ENCODE data around the gene PODNL1. TPM values are rescaled to one million over a fixed set of nuclear protein-coding genes. Genes with fewer than 3 reads are reported as not detected.

The PODNL1 gene
- total and polyA plus RNA-seq, 10 of the 15 experiments (the other 5 are each of a cell fraction or from before 2014, with no cell fraction given), result 0.04 to 0.44 TPM; not detected in 8

DNA sequence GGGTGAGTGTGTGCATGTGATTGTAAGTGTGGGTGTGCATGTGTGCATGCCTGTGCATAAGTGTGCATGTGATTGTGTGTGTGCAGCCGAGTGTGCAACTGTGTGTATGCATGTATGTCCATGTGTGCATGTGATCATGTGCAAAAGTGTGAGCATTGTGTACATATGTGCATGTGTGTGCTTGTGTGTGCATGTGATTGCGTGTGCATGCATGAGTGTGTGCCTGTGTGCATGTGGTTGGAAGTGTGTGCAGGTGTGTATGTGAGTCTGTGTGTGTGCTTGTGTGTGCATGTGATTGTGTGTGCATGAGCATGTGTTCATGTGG lies 3.5 kb downstream of the PODNL1 start (continued):
- TF ChIP-seq ZNF687 (IDR thresholded peaks at IDR 0.05), result no peak
- TF ChIP-seq MYC (IDR thresholded peaks at IDR 0.05; ENCODE audit: insufficient read depth, insufficient read length, insufficient replicate concordance, low read length, severe bottlenecking), result no peak
- no peak for TF ChIP-seq E2F8 (IDR thresholded peaks at IDR 0.05; ENCODE audit: low read depth, partially characterized antibody)
- no peak for TF ChIP-seq WRNIP1 (IDR thresholded peaks at IDR 0.05; ENCODE audit: borderline replicate concordance, low read depth, low read length)
- TF ChIP-seq POLR2AphosphoS2 (IDR thresholded peaks at IDR 0.05; ENCODE audit: low read depth, low read length), result no peak
- no peak for TF ChIP-seq TBL1XR1 (IDR thresholded peaks at IDR 0.05; ENCODE audit: low read depth, low read length)
- TF ChIP-seq ZSCAN29 (IDR thresholded peaks at IDR 0.05), result no peak
- TF ChIP-seq, protein P1, sequence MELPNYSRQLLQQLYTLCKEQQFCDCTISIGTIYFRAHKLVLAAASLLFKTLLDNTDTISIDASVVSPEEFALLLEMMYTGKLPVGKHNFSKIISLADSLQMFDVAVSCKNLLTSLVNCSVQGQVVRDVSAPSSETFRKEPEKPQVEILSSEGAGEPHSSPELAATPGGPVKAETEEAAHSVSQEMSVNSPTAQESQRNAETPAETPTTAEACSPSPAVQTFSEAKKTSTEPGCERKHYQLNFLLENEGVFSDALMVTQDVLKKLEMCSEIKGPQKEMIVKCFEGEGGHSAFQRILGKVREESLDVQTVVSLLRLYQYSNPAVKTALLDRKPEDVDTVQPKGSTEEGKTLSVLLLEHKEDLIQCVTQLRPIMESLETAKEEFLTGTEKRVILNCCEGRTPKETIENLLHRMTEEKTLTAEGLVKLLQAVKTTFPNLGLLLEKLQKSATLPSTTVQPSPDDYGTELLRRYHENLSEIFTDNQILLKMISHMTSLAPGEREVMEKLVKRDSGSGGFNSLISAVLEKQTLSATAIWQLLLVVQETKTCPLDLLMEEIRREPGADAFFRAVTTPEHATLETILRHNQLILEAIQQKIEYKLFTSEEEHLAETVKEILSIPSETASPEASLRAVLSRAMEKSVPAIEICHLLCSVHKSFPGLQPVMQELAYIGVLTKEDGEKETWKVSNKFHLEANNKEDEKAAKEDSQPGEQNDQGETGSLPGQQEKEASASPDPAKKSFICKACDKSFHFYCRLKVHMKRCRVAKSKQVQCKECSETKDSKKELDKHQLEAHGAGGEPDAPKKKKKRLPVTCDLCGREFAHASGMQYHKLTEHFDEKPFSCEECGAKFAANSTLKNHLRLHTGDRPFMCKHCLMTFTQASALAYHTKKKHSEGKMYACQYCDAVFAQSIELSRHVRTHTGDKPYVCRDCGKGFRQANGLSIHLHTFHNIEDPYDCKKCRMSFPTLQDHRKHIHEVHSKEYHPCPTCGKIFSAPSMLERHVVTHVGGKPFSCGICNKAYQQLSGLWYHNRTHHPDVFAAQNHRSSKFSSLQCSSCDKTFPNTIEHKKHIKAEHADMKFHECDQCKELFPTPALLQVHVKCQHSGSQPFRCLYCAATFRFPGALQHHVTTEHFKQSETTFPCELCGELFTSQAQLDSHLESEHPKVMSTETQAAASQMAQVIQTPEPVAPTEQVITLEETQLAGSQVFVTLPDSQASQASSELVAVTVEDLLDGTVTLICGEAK (IDR thresholded peaks at IDR 0.05; ENCODE audit: borderline replicate concordance), result no peak
- TF ChIP-seq FOXM1 (IDR thresholded peaks at IDR 0.05; ENCODE audit: low read depth, low read length), result no peak
- no peak for TF ChIP-seq NFYB (IDR thresholded peaks at IDR 0.05; ENCODE audit: insufficient read depth, low read depth, low read length)
- TF ChIP-seq KLF5 (IDR thresholded peaks at IDR 0.05; ENCODE audit: partially characterized antibody), result no peak
- TF ChIP-seq SUPT20H (IDR thresholded peaks at IDR 0.05; ENCODE audit: borderline replicate concordance, control insufficient read depth, low read depth, low read length), result no peak
- TF ChIP-seq, protein P2, sequence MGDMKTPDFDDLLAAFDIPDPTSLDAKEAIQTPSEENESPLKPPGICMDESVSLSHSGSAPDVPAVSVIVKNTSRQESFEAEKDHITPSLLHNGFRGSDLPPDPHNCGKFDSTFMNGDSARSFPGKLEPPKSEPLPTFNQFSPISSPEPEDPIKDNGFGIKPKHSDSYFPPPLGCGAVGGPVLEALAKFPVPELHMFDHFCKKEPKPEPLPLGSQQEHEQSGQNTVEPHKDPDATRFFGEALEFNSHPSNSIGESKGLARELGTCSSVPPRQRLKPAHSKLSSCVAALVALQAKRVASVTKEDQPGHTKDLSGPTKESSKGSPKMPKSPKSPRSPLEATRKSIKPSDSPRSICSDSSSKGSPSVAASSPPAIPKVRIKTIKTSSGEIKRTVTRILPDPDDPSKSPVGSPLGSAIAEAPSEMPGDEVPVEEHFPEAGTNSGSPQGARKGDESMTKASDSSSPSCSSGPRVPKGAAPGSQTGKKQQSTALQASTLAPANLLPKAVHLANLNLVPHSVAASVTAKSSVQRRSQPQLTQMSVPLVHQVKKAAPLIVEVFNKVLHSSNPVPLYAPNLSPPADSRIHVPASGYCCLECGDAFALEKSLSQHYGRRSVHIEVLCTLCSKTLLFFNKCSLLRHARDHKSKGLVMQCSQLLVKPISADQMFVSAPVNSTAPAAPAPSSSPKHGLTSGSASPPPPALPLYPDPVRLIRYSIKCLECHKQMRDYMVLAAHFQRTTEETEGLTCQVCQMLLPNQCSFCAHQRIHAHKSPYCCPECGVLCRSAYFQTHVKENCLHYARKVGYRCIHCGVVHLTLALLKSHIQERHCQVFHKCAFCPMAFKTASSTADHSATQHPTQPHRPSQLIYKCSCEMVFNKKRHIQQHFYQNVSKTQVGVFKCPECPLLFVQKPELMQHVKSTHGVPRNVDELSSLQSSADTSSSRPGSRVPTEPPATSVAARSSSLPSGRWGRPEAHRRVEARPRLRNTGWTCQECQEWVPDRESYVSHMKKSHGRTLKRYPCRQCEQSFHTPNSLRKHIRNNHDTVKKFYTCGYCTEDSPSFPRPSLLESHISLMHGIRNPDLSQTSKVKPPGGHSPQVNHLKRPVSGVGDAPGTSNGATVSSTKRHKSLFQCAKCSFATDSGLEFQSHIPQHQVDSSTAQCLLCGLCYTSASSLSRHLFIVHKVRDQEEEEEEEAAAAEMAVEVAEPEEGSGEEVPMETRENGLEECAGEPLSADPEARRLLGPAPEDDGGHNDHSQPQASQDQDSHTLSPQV (IDR thresholded peaks at IDR 0.05), result no peak
- peak; percentile 50 for TF ChIP-seq NR2C2 (IDR thresholded peaks at IDR 0.05; ENCODE audit: borderline replicate concordance, control insufficient read depth, insufficient read length, low read depth)
- TF ChIP-seq POLR2AphosphoS5 (IDR thresholded peaks at IDR 0.05; ENCODE audit: low read length), result no peak
